ENCODE measurements around the gene FAM81A.

The FAM81A gene

GRCh38 chr15:59539799-59540198 is 101.8 kb downstream of the FAM81A start:
- Histone ChIP-seq H3K4me1 (ENCODE audit: control extremely low read depth in 1 of 4, control insufficient read depth in 4 of 4, insufficient read depth in 4 of 4, low read length in 3 of 4) (peaks cover 0 to 16% (median 10%) of the 10 kb centered on the region in 4 experiments), H3K4me3 (ENCODE audit: control insufficient read depth in 1 of 7, extremely low read depth in 1 of 7, insufficient read depth in 4 of 7, low read depth in 2 of 7, low read length in 6 of 7) (no peak overlapping the region), H3K9me3 (ENCODE audit: control extremely low read depth in 1 of 5, control insufficient read depth in 4 of 5, insufficient read depth in 2 of 5, low read depth in 1 of 5, low read length in 4 of 5) (no peaks in the 10 kb centered on the region), H3K27me3 (replicated peaks in 2 of 5; ENCODE audit: control insufficient read depth in 4 of 5, insufficient read depth in 5 of 5, low read length in 4 of 5) (peaks cover 0 to 7% (median 0%) of the 10 kb centered on the region in 5 experiments), H3K36me3 (ENCODE audit: control insufficient read depth in 4 of 4, insufficient read depth in 4 of 4, low read length in 3 of 4) (no peaks in the 10 kb centered on the region), H3K27ac (ENCODE audit: insufficient read depth in 1 of 2, low read depth in 1 of 2, low read length in 2 of 2, poor library complexity in 1 of 2, severe bottlenecking in 2 of 2) (no peak overlapping the region)
- POLR2A ChIA-PET = no interaction called here
- CTCF ChIA-PET = no interaction called here
- peak in 2 of 3 donors; percentile 28 to 40 for DNase-seq
- no CpG with 5 or more reads among the region's 3 CpGs for WGBS (ENCODE audit: insufficient coverage)

GRCh38 chr15:59540654-59541053 is 102.7 kb downstream of the FAM81A start:
- no CpG with 5 or more reads among the region's 3 CpGs for WGBS (ENCODE audit: insufficient coverage)
- Histone ChIP-seq H3K4me3 (ENCODE audit: control insufficient read depth in 1 of 7, extremely low read depth in 1 of 7, insufficient read depth in 4 of 7, low read depth in 2 of 7, low read length in 6 of 7) (no peak overlapping the region), H3K36me3 (ENCODE audit: control insufficient read depth in 4 of 4, insufficient read depth in 4 of 4, low read length in 3 of 4) (no peaks in the 10 kb centered on the region), H3K9me3 (ENCODE audit: control extremely low read depth in 1 of 5, control insufficient read depth in 4 of 5, insufficient read depth in 2 of 5, low read depth in 1 of 5, low read length in 4 of 5) (no peaks in the 10 kb centered on the region), H3K4me1 (ENCODE audit: control extremely low read depth in 1 of 4, control insufficient read depth in 4 of 4, insufficient read depth in 4 of 4, low read length in 3 of 4) (peaks cover 0 to 19% (median 10%) of the 10 kb centered on the region in 4 experiments), H3K27me3 (replicated peaks in 2 of 5; ENCODE audit: control insufficient read depth in 4 of 5, insufficient read depth in 5 of 5, low read length in 4 of 5) (peaks cover 0 to 4% (median 0%) of the 10 kb centered on the region in 5 experiments), H3K27ac (ENCODE audit: insufficient read depth in 1 of 2, low read depth in 1 of 2, low read length in 2 of 2, poor library complexity in 1 of 2, severe bottlenecking in 2 of 2) (no peak overlapping the region)
- CTCF ChIA-PET = no interaction called here
- no peak for DNase-seq
- POLR2A ChIA-PET = no interaction called here

GRCh38 chr15:59541750-59542149 is 103.8 kb downstream of the FAM81A start:
- H3K4me3 ChIP-seq (ENCODE audit: control insufficient read depth in 1 of 7, extremely low read depth in 1 of 7, insufficient read depth in 4 of 7, low read depth in 2 of 7, low read length in 6 of 7) = no peak overlapping the region
- no peak overlapping the region for H3K27ac ChIP-seq (ENCODE audit: insufficient read depth in 1 of 2, low read depth in 1 of 2, low read length in 2 of 2, poor library complexity in 1 of 2, severe bottlenecking in 2 of 2)
- WGBS (ENCODE audit: insufficient coverage) = 92% methylated on average over 6 of the region's 8 CpGs
- H3K4me1 ChIP-seq (ENCODE audit: control extremely low read depth in 1 of 4, control insufficient read depth in 4 of 4, insufficient read depth in 4 of 4, low read length in 3 of 4) = peaks cover 0 to 19% (median 10%) of the 10 kb centered on the region in 4 experiments
- POLR2A ChIA-PET = no interaction called here
- CTCF ChIA-PET = interaction anchor here (1.2 to 1.3 kb wide), 2 partner anchors 81 to 82 kb away, joined by 3 read pairs; no protein-coding TSS in a partner anchor
- DNase-seq = no peak
- no peaks in the 10 kb centered on the region for H3K9me3 ChIP-seq (ENCODE audit: control extremely low read depth in 1 of 5, control insufficient read depth in 4 of 5, insufficient read depth in 2 of 5, low read depth in 1 of 5, low read length in 4 of 5)
- no peaks in the 10 kb centered on the region for H3K36me3 ChIP-seq (ENCODE audit: control insufficient read depth in 4 of 4, insufficient read depth in 4 of 4, low read length in 3 of 4)
- H3K27me3 ChIP-seq (replicated peaks in 2 of 5; ENCODE audit: control insufficient read depth in 4 of 5, insufficient read depth in 5 of 5, low read length in 4 of 5) = peaks cover 0 to 4% (median 0%) of the 10 kb centered on the region in 5 experiments

GRCh38 chr15:59543721-59544547 is 105.9 kb downstream of the FAM81A start:
- H3K4me1 ChIP-seq (ENCODE audit: control extremely low read depth in 1 of 4, control insufficient read depth in 4 of 4, insufficient read depth in 4 of 4, low read length in 3 of 4) = peaks cover 0 to 19% (median 10%) of the 10 kb centered on the region in 4 experiments
- ChIA-PET CTCF (interaction anchor here (0.6 to 1.2 kb wide), 2 partner anchors 15 to 953 kb away, joined by 3 to 5 read pairs; no protein-coding TSS in a partner anchor), POLR2A (no interaction called here)
- WGBS (ENCODE audit: insufficient coverage) = 18% methylated on average over 9 of the region's 9 CpGs
- peak in 2 of 3 donors; percentile 74 to 82 for DNase-seq
- peaks cover 0 to 2% (median 0%) of the 10 kb centered on the region in 5 experiments for H3K9me3 ChIP-seq (ENCODE audit: control extremely low read depth in 1 of 5, control insufficient read depth in 4 of 5, insufficient read depth in 2 of 5, low read depth in 1 of 5, low read length in 4 of 5)
- H3K27ac ChIP-seq (ENCODE audit: insufficient read depth in 1 of 2, low read depth in 1 of 2, low read length in 2 of 2, poor library complexity in 1 of 2, severe bottlenecking in 2 of 2) = no peak overlapping the region
- H3K27me3 ChIP-seq (replicated peaks in 2 of 5; ENCODE audit: control insufficient read depth in 4 of 5, insufficient read depth in 5 of 5, low read length in 4 of 5) = peaks cover 0 to 4% (median 0%) of the 10 kb centered on the region in 5 experiments
- H3K36me3 ChIP-seq (ENCODE audit: control insufficient read depth in 4 of 4, insufficient read depth in 4 of 4, low read length in 3 of 4) = no peaks in the 10 kb centered on the region
- peak overlapping the region in 2 of 7 experiments; percentile 33 to 45 for H3K4me3 ChIP-seq (ENCODE audit: control insufficient read depth in 1 of 7, extremely low read depth in 1 of 7, insufficient read depth in 4 of 7, low read depth in 2 of 7, low read length in 6 of 7)

GRCh38 chr15:59545573-59545972 is 107.6 kb downstream of the FAM81A start:
- CTCF ChIA-PET = interaction anchor here (1.0 kb wide), 1 partner anchor 13 kb away, joined by 3 read pairs; no protein-coding TSS in a partner anchor
- 97% methylated on average over 8 of the region's 8 CpGs for WGBS (ENCODE audit: insufficient coverage)

GRCh38 chr15:59548501-59549226 is 110.7 kb downstream of the FAM81A start:
- 97% methylated on average over 7 of the region's 9 CpGs for WGBS (ENCODE audit: insufficient coverage)
- Histone ChIP-seq H3K9me3 (ENCODE audit: control extremely low read depth in 1 of 5, control insufficient read depth in 4 of 5, insufficient read depth in 2 of 5, low read depth in 1 of 5, low read length in 4 of 5) (peaks cover 0 to 2% (median 0%) of the 10 kb centered on the region in 5 experiments), H3K36me3 (ENCODE audit: control insufficient read depth in 4 of 4, insufficient read depth in 4 of 4, low read length in 3 of 4) (no peaks in the 10 kb centered on the region), H3K4me3 (ENCODE audit: control insufficient read depth in 1 of 7, extremely low read depth in 1 of 7, insufficient read depth in 4 of 7, low read depth in 2 of 7, low read length in 6 of 7) (no peak overlapping the region), H3K27me3 (replicated peaks in 2 of 5; ENCODE audit: control insufficient read depth in 4 of 5, insufficient read depth in 5 of 5, low read length in 4 of 5) (peaks cover 0 to 2% (median 0%) of the 10 kb centered on the region in 5 experiments), H3K4me1 (ENCODE audit: control extremely low read depth in 1 of 4, control insufficient read depth in 4 of 4, insufficient read depth in 4 of 4, low read length in 3 of 4) (peaks cover 0 to 27% (median 7%) of the 10 kb centered on the region in 4 experiments), H3K27ac (ENCODE audit: insufficient read depth in 1 of 2, low read depth in 1 of 2, low read length in 2 of 2, poor library complexity in 1 of 2, severe bottlenecking in 2 of 2) (no peak overlapping the region)
- DNase-seq = no peak
- POLR2A ChIA-PET = no interaction called here
- CTCF ChIA-PET = interaction anchor here (2.1 kb wide), 1 partner anchor 16 kb away, joined by 9 read pairs; no protein-coding TSS in a partner anchor

More at GRCh38 chr15:59545573-59545972, 107.6 kb downstream of the FAM81A start:
- POLR2A ChIA-PET = no interaction called here
- Histone ChIP-seq H3K4me1 (ENCODE audit: control extremely low read depth in 1 of 4, control insufficient read depth in 4 of 4, insufficient read depth in 4 of 4, low read length in 3 of 4) (peaks cover 0 to 28% (median 10%) of the 10 kb centered on the region in 4 experiments), H3K27me3 (replicated peaks in 2 of 5; ENCODE audit: control insufficient read depth in 4 of 5, insufficient read depth in 5 of 5, low read length in 4 of 5) (peaks cover 0 to 4% (median 0%) of the 10 kb centered on the region in 5 experiments), H3K36me3 (ENCODE audit: control insufficient read depth in 4 of 4, insufficient read depth in 4 of 4, low read length in 3 of 4) (no peaks in the 10 kb centered on the region), H3K9me3 (ENCODE audit: control extremely low read depth in 1 of 5, control insufficient read depth in 4 of 5, insufficient read depth in 2 of 5, low read depth in 1 of 5, low read length in 4 of 5) (peaks cover 0 to 2% (median 0%) of the 10 kb centered on the region in 5 experiments), H3K4me3 (ENCODE audit: control insufficient read depth in 1 of 7, extremely low read depth in 1 of 7, insufficient read depth in 4 of 7, low read depth in 2 of 7, low read length in 6 of 7) (no peak overlapping the region), H3K27ac (ENCODE audit: insufficient read depth in 1 of 2, low read depth in 1 of 2, low read length in 2 of 2, poor library complexity in 1 of 2, severe bottlenecking in 2 of 2) (no peak overlapping the region)
- no peak for DNase-seq
